Lung (tissue), 12 donors: ENCODE measurements around the gene SOD1. TPM values are rescaled to one million over a fixed set of nuclear protein-coding genes. Genes with fewer than 3 reads are reported as not detected.
"Not testable (repeated sequence)": the region's sequence is repeated elsewhere in the genome, so short reads cannot be mapped to it uniquely, and the experiment has no call there.

Experiments used
- ATAC-seq: fragments of 200-7000 bp; cut with Tn5 transposase; one replicate; pipeline ENCODE4 v1.9.1; 2020; ENCODE audit warnings: moderate number of reproducible peaks; ENCODE audit not compliant: insufficient read depth, low FRiP score
- DNase-seq, 3 donors: peaks; one replicate each; pipeline ENCODE4 v3.0.0-alpha.2; 2013 to 2017
- H3K27ac ChIP-seq, 2 donors: one replicate each; pipeline ENCODE4 v1.5.1; 2013; ENCODE audit warnings: mild to moderate bottlenecking in 2 of 2, moderate library complexity in 2 of 2, control low read depth in 1 of 2, inconsistent platforms in 1 of 2, low read depth in 1 of 2, low read length in 1 of 2
- H3K27me3 ChIP-seq, 3 donors: one replicate each; pipeline ENCODE4 v1.5.1; 2013; ENCODE audit warnings: low read length in 2 of 3; ENCODE audit not compliant: control insufficient read depth in 3 of 3, insufficient read depth in 3 of 3
- H3K36me3 ChIP-seq, 4 donors: one replicate each; pipeline ENCODE4 v1.5.1; 2013; ENCODE audit warnings: low read length in 4 of 4, mild to moderate bottlenecking in 1 of 4, moderate library complexity in 1 of 4; ENCODE audit not compliant: control insufficient read depth in 4 of 4, insufficient read depth in 4 of 4
- H3K4me1 ChIP-seq, 5 donors: one replicate each; pipeline ENCODE4 v1.5.1; 2013; ENCODE audit warnings: low read length in 5 of 5, mild to moderate bottlenecking in 2 of 5, moderate library complexity in 1 of 5; ENCODE audit not compliant: control insufficient read depth in 5 of 5, insufficient read depth in 5 of 5
- H3K4me3 ChIP-seq: one replicate; pipeline ENCODE4 v1.5.1; 2013; ENCODE audit warnings: mild to moderate bottlenecking, control low read depth, moderate library complexity
- H3K9ac ChIP-seq, 2 donors: one replicate each; pipeline ENCODE4 v1.5.1; 2013; ENCODE audit warnings: low read length in 2 of 2, control low read depth in 1 of 2; ENCODE audit not compliant: insufficient read depth in 1 of 2
- H3K9me3 ChIP-seq, 4 donors: one replicate each; pipeline ENCODE4 v1.5.1; 2013; ENCODE audit warnings: low read length in 3 of 4, mild to moderate bottlenecking in 1 of 4, moderate library complexity in 1 of 4; ENCODE audit not compliant: control insufficient read depth in 4 of 4, insufficient read depth in 3 of 4
- WGBS, 2 donors: extraction: QIAGEN DNeasy Blood & Tissue Kit; methylation state at CpG; one replicate each; pipeline ENCODE4 v1.1.7; 2013; 5-methylcytosine and 5-hydroxymethylcytosine counted together
- polyA plus RNA-seq, 2 donors: library from polyadenylated mRNA; stranded (reverse); fragments of 200-250 nt; gene quantifications; one replicate each; pipeline ENCODE4 v1.2.1, GENCODE V29; 2013
- total RNA-seq, 2 donors: library from RNA; depleted of rRNA in 1 of 2; stranded (reverse); fragments of >200 nt in 1 of 2; gene quantifications; one replicate each; pipeline ENCODE4 v1.2.1, GENCODE V29; 2014 to 2021
- TF ChIP-seq, protein P1 (sequence below): IDR thresholded peaks from 2 replicates; pipeline ENCODE4 v1.5.1; 2012; ENCODE audit warnings: mild to moderate bottlenecking; ENCODE audit errors: control extremely low read depth, extremely low read depth
- donor health status: control.
- donor health status: control.
- donor health status: Bipolar disorder and iron deficiency.
- donor health status: healthy.
- donor health status: DM: yes; HTN: yes; CAD: no.

Gene SOD1
- total and polyA plus RNA-seq, 4 donors = 90.3 to 315 (median 169) TPM

DNA sequence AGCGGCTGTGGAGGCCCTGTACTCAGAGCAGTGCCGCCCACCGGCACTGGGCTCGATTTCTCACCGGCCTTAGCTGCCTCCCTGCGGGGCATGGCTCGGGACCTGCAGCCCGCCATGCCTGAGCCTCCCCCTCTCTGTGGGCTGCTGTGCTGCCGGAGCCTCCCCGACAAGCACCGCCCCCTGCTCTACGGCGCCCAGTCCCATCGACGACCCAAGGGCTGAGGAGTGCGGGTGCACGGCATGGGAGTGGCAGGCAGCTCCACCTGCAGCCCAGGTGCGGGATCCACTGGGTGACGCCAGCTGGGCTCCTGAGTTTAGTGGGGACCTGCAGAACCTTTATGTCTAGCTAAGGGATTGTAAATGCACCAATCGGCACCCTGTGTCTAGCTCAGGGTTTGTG is 5.2 kb upstream of the SOD1 start:
- Histone ChIP-seq H3K4me1 (no peaks in the 10 kb centered on the region), H3K9ac (no peak overlapping the region), H3K4me3 (no peak overlapping the region), H3K36me3 (no peaks in the 10 kb centered on the region), H3K9me3 (peaks cover 0 to 2% (median under 1%) of the 10 kb centered on the region in 4 donors), H3K27ac (no peak overlapping the region), H3K27me3 (no peaks in the 10 kb centered on the region)
- ATAC-seq (no peak), DNase-seq (no peak)
- TF ChIP-seq, protein P1, sequence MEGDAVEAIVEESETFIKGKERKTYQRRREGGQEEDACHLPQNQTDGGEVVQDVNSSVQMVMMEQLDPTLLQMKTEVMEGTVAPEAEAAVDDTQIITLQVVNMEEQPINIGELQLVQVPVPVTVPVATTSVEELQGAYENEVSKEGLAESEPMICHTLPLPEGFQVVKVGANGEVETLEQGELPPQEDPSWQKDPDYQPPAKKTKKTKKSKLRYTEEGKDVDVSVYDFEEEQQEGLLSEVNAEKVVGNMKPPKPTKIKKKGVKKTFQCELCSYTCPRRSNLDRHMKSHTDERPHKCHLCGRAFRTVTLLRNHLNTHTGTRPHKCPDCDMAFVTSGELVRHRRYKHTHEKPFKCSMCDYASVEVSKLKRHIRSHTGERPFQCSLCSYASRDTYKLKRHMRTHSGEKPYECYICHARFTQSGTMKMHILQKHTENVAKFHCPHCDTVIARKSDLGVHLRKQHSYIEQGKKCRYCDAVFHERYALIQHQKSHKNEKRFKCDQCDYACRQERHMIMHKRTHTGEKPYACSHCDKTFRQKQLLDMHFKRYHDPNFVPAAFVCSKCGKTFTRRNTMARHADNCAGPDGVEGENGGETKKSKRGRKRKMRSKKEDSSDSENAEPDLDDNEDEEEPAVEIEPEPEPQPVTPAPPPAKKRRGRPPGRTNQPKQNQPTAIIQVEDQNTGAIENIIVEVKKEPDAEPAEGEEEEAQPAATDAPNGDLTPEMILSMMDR = no peak
- 98% methylated on average over 18 to 20 of the region's 20 CpGs for WGBS, 2 donors

DNA sequence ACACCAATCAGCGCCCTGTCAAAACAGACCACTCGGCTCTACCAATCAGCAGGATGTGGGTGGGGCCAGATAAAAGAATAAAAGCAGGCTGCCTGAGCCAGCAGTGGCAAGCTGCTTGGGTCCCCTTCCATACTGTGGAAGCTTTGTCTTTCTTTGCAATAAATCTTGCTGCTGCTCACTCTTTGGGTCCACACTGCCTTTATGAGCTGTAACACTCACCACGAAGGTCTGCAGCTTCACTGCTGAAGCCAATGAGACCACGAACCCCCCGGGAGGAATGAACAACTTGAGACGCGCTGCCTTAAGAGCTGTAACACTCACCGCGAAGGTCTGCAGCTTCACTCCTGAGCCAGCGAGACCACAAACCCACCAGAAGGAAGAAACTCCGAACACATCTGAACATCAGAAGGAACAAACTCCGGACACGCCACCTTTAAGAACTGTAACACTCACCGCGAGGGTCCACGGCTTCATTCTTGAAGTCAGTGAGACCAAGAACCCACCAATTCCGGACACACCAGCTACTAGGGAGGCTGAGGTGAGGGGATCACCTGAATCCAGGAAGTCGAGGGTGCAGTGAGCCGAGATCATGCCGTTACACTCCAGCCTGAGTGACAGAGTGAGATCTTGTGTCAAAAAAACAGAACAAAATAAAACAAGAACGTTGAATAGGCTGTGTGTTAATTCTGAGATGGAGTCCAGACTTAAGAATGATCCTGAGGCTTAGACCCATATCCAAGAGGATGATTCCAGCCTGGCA is 4.5 kb upstream of the SOD1 start:
- H3K9ac ChIP-seq, H3K36me3 ChIP-seq, H3K27ac ChIP-seq, ATAC-seq, DNase-seq, H3K4me3 ChIP-seq, H3K4me1 ChIP-seq, H3K27me3 ChIP-seq, H3K9me3 ChIP-seq: not testable (repeated sequence)
- WGBS, 2 donors = 66 to 69% methylated on average over 18 to 19 of the region's 21 CpGs

DNA sequence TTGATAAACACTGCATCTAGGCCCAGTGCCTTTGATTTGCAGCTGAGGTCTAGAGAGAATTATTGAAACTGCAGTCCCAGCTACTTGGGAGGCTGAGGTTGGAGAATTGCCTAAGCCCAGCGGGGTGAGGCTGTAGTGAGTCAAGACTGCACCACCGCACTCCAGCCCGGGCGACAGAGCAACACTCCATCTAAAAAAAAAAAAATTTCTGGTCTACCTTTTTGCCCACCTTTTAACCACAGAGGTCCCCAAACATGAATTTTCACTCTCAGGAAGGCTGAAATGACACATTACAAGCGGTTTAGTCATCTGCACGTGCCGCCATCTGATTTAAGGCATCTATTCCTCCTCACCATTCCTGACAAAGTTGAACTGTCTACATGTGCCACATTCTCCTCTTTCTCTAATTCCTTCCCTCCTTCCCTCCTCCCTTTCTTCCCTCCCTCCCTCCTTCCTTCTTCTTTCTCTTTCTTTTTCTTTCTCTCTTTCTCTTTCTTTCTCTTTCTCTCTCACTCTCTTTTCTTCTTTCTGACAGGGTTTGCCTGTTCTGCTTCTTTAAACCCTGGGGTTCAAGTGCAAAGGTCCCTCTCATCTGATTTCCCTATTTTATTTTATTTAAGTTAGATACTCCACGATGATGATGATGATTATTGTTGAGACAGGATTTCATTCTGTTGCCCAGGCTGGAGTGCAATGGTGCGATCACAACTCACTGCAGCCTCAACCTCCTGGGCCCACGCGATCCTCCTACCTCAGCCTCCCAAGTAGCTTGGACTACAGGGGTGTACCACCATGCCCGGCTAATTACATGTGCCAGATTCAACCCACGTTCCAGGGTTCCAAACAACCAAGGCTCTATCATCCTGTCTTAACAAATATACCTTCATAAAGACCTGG is 3.0 kb upstream of the SOD1 start:
- 90 to 93% methylated on average over 13 of the region's 13 CpGs for WGBS, 2 donors
- H3K27ac ChIP-seq = no peak overlapping the region
- TF ChIP-seq, protein P1 = no peak
- H3K36me3 ChIP-seq = no peaks in the 10 kb centered on the region
- no peaks in the 10 kb centered on the region for H3K9me3 ChIP-seq
- H3K4me3 ChIP-seq = no peak overlapping the region
- peaks cover 0 to 9% (median 8%) of the 10 kb centered on the region in 5 donors for H3K4me1 ChIP-seq
- DNase-seq (no peak), ATAC-seq (no peak)
- H3K27me3 ChIP-seq = no peaks in the 10 kb centered on the region
- H3K9ac ChIP-seq = no peak overlapping the region

DNA sequence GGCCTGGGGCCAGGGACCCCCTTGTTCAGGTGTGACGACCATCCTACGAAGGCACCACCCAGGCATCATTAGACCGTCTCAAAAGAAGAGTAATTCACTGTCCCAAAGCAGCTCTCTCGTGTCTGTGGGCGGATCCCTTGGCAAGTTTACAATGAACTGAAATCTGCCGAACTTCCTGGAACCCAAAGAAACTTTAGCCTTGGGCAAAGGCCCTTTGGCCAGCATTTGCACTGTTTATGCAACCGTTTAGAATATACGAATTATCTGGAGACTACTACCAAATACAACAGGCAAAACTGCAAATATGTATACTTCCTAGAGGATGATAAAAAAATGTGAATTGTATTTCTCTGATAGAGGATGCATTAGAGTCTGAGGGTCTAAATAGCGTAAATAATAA is 1.4 kb upstream of the SOD1 start:
- Histone ChIP-seq H3K27ac (no peak overlapping the region), H3K9ac (no peak overlapping the region), H3K27me3 (no peaks in the 10 kb centered on the region), H3K4me3 (no peak overlapping the region), H3K36me3 (peaks cover 0 to 3% (median 0%) of the 10 kb centered on the region in 4 donors), H3K4me1 (peaks cover 0 to 17% (median 8%) of the 10 kb centered on the region in 5 donors), H3K9me3 (no peaks in the 10 kb centered on the region)
- DNase-seq (no peak), ATAC-seq (no peak)
- 87 to 92% methylated on average over 9 of the region's 9 CpGs for WGBS, 2 donors
- TF ChIP-seq, protein P1 = no peak
